Tibial nerve (tissue), 4 donors: Measurements from ENCODE around the gene SCN5A. TPM values are rescaled to one million over a fixed set of nuclear protein-coding genes. Genes with fewer than 3 reads are reported as not detected.

Source experiments
- DNase-seq, 2 donors: peaks; one replicate each; pipeline ENCODE4 v3.0.0-alpha.2; 2019; ENCODE audit warnings: low spot score in 2 of 2
- H3K27ac ChIP-seq, 4 donors: fragments of 200-600 bp; sonication (generic) in 3 of 4; one replicate each; pipeline ENCODE4 v1.5.1; 2017 to 2019; ENCODE audit warnings: mild to moderate bottlenecking in 1 of 4
- H3K27me3 ChIP-seq, 2 donors: fragments of 200-600 bp; sonication (generic) in 1 of 2; one replicate each; pipeline versions ENCODE4 v1.5.1 to v1.6.0; 2017 to 2019
- H3K36me3 ChIP-seq, 3 donors: fragments of 200-600 bp; sonication (generic); one replicate each; pipeline ENCODE4 v1.5.1; 2018 to 2019
- H3K4me1 ChIP-seq, 4 donors: fragments of 200-600 bp; sonication (generic) in 3 of 4; one replicate each; pipeline ENCODE4 v1.5.1; 2017 to 2019
- H3K4me3 ChIP-seq, 4 donors: fragments of 200-600 bp; sonication (generic) in 3 of 4; one replicate each; pipeline ENCODE4 v1.5.1; 2017 to 2019; ENCODE audit warnings: mild to moderate bottlenecking in 1 of 4, moderate library complexity in 1 of 4
- H3K9me3 ChIP-seq, 4 donors: fragments of 200-600 bp; sonication (generic) in 3 of 4; one replicate each; pipeline ENCODE4 v1.5.1; 2017 to 2019
- EP300 ChIP-seq, 2 donors: sonication (generic); formaldehyde crosslinking; IDR thresholded peaks; one replicate each; pipeline ENCODE4 v1.6.1; 2017; ENCODE audit warnings: antibody characterized with exemption in 2 of 2, mild to moderate bottlenecking in 1 of 2
- POLR2A ChIP-seq, 2 donors: fragments of 450-650 bp; IDR thresholded peaks; one replicate each; pipeline ENCODE4 v1.6.1; 2017; ENCODE audit warnings: antibody characterized with exemption in 2 of 2, mild to moderate bottlenecking in 2 of 2, moderate library complexity in 2 of 2
- WGBS, 2 donors: methylation state at CpG; one replicate each; pipeline ENCODE4 v1.1.5; 2018; 5-methylcytosine and 5-hydroxymethylcytosine counted together
- total RNA-seq, 4 donors: library from RNA; depleted of rRNA; stranded (reverse); fragments of >200 nt; gene quantifications; one replicate each; pipeline ENCODE4 v1.1.0, GENCODE V29; 2016
- TF ChIP-seq, protein P1 (sequence below), 5 experiments: fragments of 200-600 bp in 3 of 5; fragments of 450-650 bp in 2 of 5; sonication (generic) in 3 of 5; IDR thresholded peaks; one replicate each; pipeline ENCODE4 v1.5.1; 2016 to 2019; ENCODE audit warnings: antibody characterized with exemption in 5 of 5, mild to moderate bottlenecking in 3 of 5, moderate library complexity in 2 of 5

The SCN5A gene
- total RNA-seq, 4 donors from 2014 or later: 0.44 to 2.7 (median 1.8) TPM

DNA sequence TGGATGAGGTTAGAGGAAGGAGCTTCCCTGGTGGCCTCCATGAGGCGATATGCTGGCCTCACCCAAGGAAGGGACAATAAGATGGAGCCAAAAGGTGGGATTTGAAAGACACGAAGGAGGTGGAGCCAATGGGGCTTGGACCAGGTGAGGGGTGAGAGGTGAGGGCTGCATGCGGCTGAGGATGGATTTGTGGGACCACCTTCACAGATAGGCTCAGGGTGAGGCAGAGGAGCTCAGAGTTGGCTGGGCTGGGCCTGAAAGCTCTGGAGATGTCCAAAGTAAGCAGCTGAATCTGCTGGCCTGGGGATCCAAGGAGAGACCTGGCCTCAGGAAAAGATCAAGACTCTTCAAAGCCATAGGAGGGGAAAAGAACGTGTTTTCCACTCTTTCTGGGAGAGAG, 103.5 kb downstream of the SCN5A start:
- Histone ChIP-seq H3K9me3 (peaks cover 0 to 1% (median 0%) of the 10 kb centered on the region in 4 donors), H3K27ac (no peak overlapping the region), H3K4me3 (no peak overlapping the region), H3K27me3 (no peaks in the 10 kb centered on the region), H3K4me1 (no peaks in the 10 kb centered on the region), H3K36me3 (peaks cover 0 to 21% (median 0%) of the 10 kb centered on the region in 3 donors)
- DNase-seq: no peak
- 88 to 91% methylated on average over 4 of the region's 4 CpGs for WGBS, 2 donors
- TF ChIP-seq EP300 (IDR thresholded peaks at IDR 0.05) (no peak), POLR2A (IDR thresholded peaks at IDR 0.05) (no peak)
- TF ChIP-seq, protein P1, sequence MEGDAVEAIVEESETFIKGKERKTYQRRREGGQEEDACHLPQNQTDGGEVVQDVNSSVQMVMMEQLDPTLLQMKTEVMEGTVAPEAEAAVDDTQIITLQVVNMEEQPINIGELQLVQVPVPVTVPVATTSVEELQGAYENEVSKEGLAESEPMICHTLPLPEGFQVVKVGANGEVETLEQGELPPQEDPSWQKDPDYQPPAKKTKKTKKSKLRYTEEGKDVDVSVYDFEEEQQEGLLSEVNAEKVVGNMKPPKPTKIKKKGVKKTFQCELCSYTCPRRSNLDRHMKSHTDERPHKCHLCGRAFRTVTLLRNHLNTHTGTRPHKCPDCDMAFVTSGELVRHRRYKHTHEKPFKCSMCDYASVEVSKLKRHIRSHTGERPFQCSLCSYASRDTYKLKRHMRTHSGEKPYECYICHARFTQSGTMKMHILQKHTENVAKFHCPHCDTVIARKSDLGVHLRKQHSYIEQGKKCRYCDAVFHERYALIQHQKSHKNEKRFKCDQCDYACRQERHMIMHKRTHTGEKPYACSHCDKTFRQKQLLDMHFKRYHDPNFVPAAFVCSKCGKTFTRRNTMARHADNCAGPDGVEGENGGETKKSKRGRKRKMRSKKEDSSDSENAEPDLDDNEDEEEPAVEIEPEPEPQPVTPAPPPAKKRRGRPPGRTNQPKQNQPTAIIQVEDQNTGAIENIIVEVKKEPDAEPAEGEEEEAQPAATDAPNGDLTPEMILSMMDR (IDR thresholded peaks at IDR 0.05): no peak

DNA sequence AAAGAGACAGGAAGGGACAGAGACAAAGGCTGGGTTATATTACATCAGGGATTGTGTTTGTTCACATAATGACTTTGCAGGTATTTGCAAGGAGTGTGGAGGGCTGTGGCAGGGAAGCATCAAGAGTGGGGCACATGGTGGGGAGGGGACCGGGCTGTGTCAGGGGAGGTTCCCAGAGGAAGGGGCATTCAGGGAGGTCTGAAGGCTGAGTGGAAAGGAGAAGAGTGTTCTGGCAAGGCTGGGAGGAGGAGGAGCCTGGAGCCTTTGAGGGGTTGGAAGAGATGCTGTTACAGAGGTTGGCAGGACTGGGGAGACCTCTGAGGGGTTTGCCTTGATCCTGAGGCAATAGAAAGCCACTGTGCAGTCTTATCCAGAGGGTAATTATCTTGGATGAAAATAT, 103.9 kb downstream of the SCN5A start:
- 75 to 82% methylated on average over 1 of the region's 1 CpG for WGBS, 2 donors

DNA sequence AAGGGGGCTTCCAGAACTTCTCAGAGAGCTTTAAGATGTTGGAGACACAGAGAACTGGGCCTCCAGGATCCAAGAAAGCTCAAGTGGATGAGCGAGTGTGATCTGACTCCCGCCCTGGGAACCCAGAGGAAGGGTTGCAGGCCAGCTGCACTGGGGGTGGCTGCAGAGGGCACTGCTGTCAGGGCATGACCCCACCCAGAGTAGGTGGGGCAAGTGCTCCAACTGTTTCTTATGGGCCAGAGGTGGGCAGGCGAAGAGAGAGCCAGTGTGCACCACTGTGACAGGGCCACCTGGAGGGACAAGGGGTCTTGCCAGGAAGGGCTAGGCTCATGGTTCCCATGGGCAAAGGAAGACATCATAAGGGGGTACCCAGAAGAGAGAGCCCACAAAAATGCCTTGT, 104.6 kb downstream of the SCN5A start:
- H3K36me3 ChIP-seq: peaks cover 0 to 10% (median 0%) of the 10 kb centered on the region in 3 donors
- no peaks in the 10 kb centered on the region for H3K27me3 ChIP-seq
- no peak for TF ChIP-seq POLR2A (IDR thresholded peaks at IDR 0.05)
- no peak for TF ChIP-seq EP300 (IDR thresholded peaks at IDR 0.05)
- TF ChIP-seq, protein P1 (IDR thresholded peaks at IDR 0.05): no peak
- DNase-seq: no peak
- H3K9me3 ChIP-seq: no peaks in the 10 kb centered on the region
- WGBS, 2 donors: 95 to 97% methylated on average over 3 of the region's 3 CpGs
- no peaks in the 10 kb centered on the region for H3K4me1 ChIP-seq
- no peak overlapping the region for H3K27ac ChIP-seq
- H3K4me3 ChIP-seq: no peak overlapping the region

More for the DNA sequence above, 103.9 kb downstream of the SCN5A start:
- H3K4me1 ChIP-seq: no peaks in the 10 kb centered on the region
- H3K4me3 ChIP-seq: no peak overlapping the region
- peaks cover 0 to 16% (median 0%) of the 10 kb centered on the region in 3 donors for H3K36me3 ChIP-seq
- DNase-seq: no peak
- no peaks in the 10 kb centered on the region for H3K9me3 ChIP-seq
- no peaks in the 10 kb centered on the region for H3K27me3 ChIP-seq
- H3K27ac ChIP-seq: no peak overlapping the region
- TF ChIP-seq, protein P1 (IDR thresholded peaks at IDR 0.05): no peak
- TF ChIP-seq POLR2A (IDR thresholded peaks at IDR 0.05) (no peak), EP300 (IDR thresholded peaks at IDR 0.05) (no peak)

DNA sequence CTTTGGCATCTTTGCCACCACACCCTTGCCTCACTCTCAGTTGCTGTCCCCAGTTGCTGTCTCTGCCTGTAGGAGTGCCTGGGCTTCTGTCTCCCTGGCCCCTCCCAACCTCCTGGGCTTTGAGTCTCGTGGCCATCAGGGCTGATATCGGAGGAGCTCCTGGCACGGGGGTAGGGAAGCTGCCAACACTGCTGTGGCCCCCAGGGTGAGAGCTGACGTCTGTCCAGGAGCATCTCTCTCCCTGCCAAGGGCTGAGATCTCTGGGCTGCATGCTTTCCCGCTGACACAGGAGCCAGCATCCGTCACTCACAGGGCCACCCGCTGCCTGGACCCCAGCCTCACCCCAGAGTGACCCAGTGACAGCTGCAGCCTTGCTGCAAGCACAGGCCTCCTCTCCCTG, 105.9 kb downstream of the SCN5A start:
- H3K4me1 ChIP-seq: no peaks in the 10 kb centered on the region
- H3K27ac ChIP-seq: no peak overlapping the region
- no peaks in the 10 kb centered on the region for H3K27me3 ChIP-seq
- no peak for DNase-seq
- TF ChIP-seq, protein P1 (IDR thresholded peaks at IDR 0.05): no peak
- TF ChIP-seq EP300 (IDR thresholded peaks at IDR 0.05) (no peak), POLR2A (IDR thresholded peaks at IDR 0.05) (no peak)
- H3K4me3 ChIP-seq: no peak overlapping the region
- WGBS, 2 donors: 47 to 62% methylated on average over 3 to 7 of the region's 7 CpGs
- H3K9me3 ChIP-seq: no peaks in the 10 kb centered on the region
- H3K36me3 ChIP-seq: no peaks in the 10 kb centered on the region

DNA sequence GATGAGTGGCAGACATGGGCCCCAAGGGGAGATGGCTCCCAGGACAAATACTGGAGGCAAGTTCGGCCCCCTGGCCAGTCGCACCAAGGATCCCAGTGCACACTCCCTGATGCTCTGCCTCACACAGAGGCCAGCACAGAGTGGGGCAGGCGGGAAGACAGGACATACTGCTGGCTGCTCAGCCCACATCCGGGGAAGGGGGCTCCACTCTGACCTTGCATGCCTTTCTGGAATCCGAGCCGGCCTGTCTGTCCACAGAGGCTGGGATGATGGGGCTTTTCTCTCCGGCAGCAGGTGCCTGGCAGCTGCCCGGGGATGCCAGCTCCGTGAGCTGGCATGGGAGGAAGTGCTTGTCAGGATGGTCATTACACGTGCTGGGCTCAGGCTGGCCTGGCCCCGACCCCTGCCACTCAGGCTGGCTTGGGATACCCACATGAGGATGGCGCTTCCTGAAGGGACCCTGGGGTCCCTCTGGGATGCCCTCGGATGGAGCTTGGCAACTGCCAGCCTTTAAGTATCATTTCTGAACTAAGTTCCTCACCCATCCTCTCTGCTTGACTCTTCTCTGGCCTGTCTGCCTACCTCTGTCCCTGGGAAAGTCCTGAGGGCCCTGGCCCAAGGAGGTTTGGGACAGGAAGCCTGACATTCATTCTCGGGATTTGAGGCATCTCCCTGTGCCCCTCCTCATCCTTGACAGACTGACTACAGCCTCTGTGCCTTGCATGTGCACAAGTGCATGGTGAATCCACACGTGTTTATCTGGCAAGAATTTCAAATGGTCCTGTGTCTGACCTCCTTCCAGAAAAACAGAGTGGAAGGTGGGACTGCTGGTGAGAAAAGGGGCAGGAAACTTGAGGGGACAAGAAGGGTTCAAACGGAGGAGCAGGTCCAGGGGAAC, 106.8 kb downstream of the SCN5A start:
- Histone ChIP-seq H3K9me3 (no peaks in the 10 kb centered on the region), H3K36me3 (peaks cover 0 to under 1% (median 0%) of the 10 kb centered on the region in 3 donors), H3K4me3 (no peak overlapping the region), H3K27me3 (no peaks in the 10 kb centered on the region), H3K27ac (no peak overlapping the region), H3K4me1 (no peaks in the 10 kb centered on the region)
- no peak for DNase-seq
- TF ChIP-seq POLR2A (IDR thresholded peaks at IDR 0.05) (no peak), EP300 (IDR thresholded peaks at IDR 0.05) (no peak)
- TF ChIP-seq, protein P1 (IDR thresholded peaks at IDR 0.05): no peak
- 52 to 73% methylated on average over 8 to 15 of the region's 16 CpGs for WGBS, 2 donors
